GM18858 (cell line): ENCODE data around the gene PROK2.

Experiments used
- ATAC-seq: cut with Tn5 transposase; IDR thresholded peaks from one replicate; pipeline ENCODE4 v1.9.1; 2021; ENCODE audit not compliant: unreplicated experiment

The PROK2 gene

GRCh38 chr3:71787851-71788405 lies 3.0 kb upstream of the PROK2 start:
- ATAC-seq, result no peak

- no peak for ATAC-seq
Measured at GRCh38 chr3:71786551-71786950, 1.6 kb upstream of the PROK2 start.

- ATAC-seq, result no peak
Measured at GRCh38 chr3:71786217-71786549, 1.2 kb upstream of the PROK2 start.

- ATAC-seq, result no peak
Measured at GRCh38 chr3:71785532-71786216, 726 bp upstream of the PROK2 start.

GRCh38 chr3:71784201-71784913 lies 591 bp downstream of the PROK2 start:
- no peak for ATAC-seq

- ATAC-seq, result no peak
Measured at GRCh38 chr3:71783152-71783551, 1.8 kb downstream of the PROK2 start.

- ATAC-seq, result no peak
Measured at GRCh38 chr3:71780430-71780829, 4.5 kb downstream of the PROK2 start.

GRCh38 chr3:71779674-71780377 lies 5.1 kb downstream of the PROK2 start:
- no peak for ATAC-seq

GRCh38 chr3:71778353-71778752 lies 6.6 kb downstream of the PROK2 start:
- ATAC-seq, result no peak

GRCh38 chr3:71776538-71776937 lies 8.4 kb downstream of the PROK2 start:
- no peak for ATAC-seq

GRCh38 chr3:71771884-71772283 lies 13.1 kb downstream of the PROK2 start:
- ATAC-seq, result no peak

- no peak for ATAC-seq
Measured at GRCh38 chr3:71771126-71771525, 13.8 kb downstream of the PROK2 start.

- no peak for ATAC-seq
Measured at GRCh38 chr3:71763426-71763825, 21.5 kb downstream of the PROK2 start.

GRCh38 chr3:71760140-71760539 lies 24.8 kb downstream of the PROK2 start:
- no peak for ATAC-seq

GRCh38 chr3:71759401-71759800 lies 25.5 kb downstream of the PROK2 start:
- ATAC-seq, result no peak

GRCh38 chr3:71758091-71758490 lies 26.9 kb downstream of the PROK2 start:
- ATAC-seq, result no peak

- ATAC-seq, result no peak
Measured at GRCh38 chr3:71754610-71755253, 30.2 kb downstream of the PROK2 start.

GRCh38 chr3:71753701-71754609 lies 31.0 kb downstream of the PROK2 start, which contains the start of gene GPR27:
TSS of gene GPR27 (plus strand) at chr3:71753855. CDS start at chr3:71754050, 195 bp downstream.
- no peak for ATAC-seq

- ATAC-seq, result no peak
Measured at GRCh38 chr3:71752831-71753700, 31.9 kb downstream of the PROK2 start.
